Esophagus squamous epithelium (tissue), 5 donors: ENCODE data around the gene ZFP64. TPM values are rescaled to one million over a fixed set of nuclear protein-coding genes. Genes with fewer than 3 reads are reported as not detected.

Experiments used
- DNase-seq: peaks from one replicate; lab custom pipeline; 2025; lab: John Stamatoyannopoulos, UW
- H3K27ac ChIP-seq, 4 donors: fragments of 200-600 bp; sonication (generic); one replicate each; pipeline ENCODE4 v1.5.1; 2016 to 2019; ENCODE audit warnings: mild to moderate bottlenecking in 1 of 4
- H3K27me3 ChIP-seq, 4 donors: fragments of 200-600 bp; sonication (generic); 1 replicate in 3 of 4; 2 replicates in 1 of 4; pipeline versions ENCODE4 v1.5.1 to v1.6.0; 2017 to 2021; ENCODE audit warnings: antibody characterized with exemption in 1 of 4
- H3K36me3 ChIP-seq, 3 donors: fragments of 200-600 bp; sonication (generic); one replicate each; pipeline ENCODE4 v1.5.1; 2016 to 2019
- H3K4me1 ChIP-seq, 3 donors: fragments of 200-600 bp; sonication (generic); one replicate each; pipeline ENCODE4 v1.5.1; 2017 to 2019
- H3K4me3 ChIP-seq, 4 donors: fragments of 200-600 bp; sonication (generic); 1 replicate in 3 of 4; 2 replicates in 1 of 4; pipeline ENCODE4 v1.5.1; 2016 to 2019; ENCODE audit warnings: mild to moderate bottlenecking in 2 of 4, moderate library complexity in 1 of 4
- H3K9me3 ChIP-seq, 3 donors: fragments of 200-600 bp; sonication (generic); one replicate each; pipeline ENCODE4 v1.5.1; 2016 to 2019
- POLR2A ChIP-seq, 4 donors: fragments of 450-650 bp; IDR thresholded peaks; one replicate each; pipeline ENCODE4 v1.6.1; 2017; ENCODE audit warnings: antibody characterized with exemption in 4 of 4, mild to moderate bottlenecking in 4 of 4, moderate library complexity in 3 of 4
- WGBS, 2 donors: methylation state at CpG; one replicate each; pipeline ENCODE4 v1.1.5; 2018; 5-methylcytosine and 5-hydroxymethylcytosine counted together
- intact Hi-C: fragments of 100-400 bp; cut with DNase I; formaldehyde crosslinking; loops from one replicate; pipeline ENCODE4 v1.15.0; 2022
- total RNA-seq, 4 donors: library from RNA; depleted of rRNA; stranded (reverse); fragments of >200 nt; gene quantifications; one replicate each; pipeline ENCODE4 v1.1.0, GENCODE V29; 2016
- TF ChIP-seq, protein P1 (sequence below), 6 experiments: fragments of 450-650 bp in 4 of 6; fragments of 200-600 bp in 2 of 6; sonication (generic) in 2 of 6; IDR thresholded peaks; one replicate each; pipeline ENCODE4 v1.5.1; 2016 to 2019; ENCODE audit warnings: antibody characterized with exemption in 6 of 6, mild to moderate bottlenecking in 4 of 6, moderate library complexity in 4 of 6
- donor health status: DM: yes; HTN: yes; CAD: no.

ZFP64 gene
- total RNA-seq, 4 donors from 2014 or later: 8.9 to 16.2 (median 14.2) TPM

DNA sequence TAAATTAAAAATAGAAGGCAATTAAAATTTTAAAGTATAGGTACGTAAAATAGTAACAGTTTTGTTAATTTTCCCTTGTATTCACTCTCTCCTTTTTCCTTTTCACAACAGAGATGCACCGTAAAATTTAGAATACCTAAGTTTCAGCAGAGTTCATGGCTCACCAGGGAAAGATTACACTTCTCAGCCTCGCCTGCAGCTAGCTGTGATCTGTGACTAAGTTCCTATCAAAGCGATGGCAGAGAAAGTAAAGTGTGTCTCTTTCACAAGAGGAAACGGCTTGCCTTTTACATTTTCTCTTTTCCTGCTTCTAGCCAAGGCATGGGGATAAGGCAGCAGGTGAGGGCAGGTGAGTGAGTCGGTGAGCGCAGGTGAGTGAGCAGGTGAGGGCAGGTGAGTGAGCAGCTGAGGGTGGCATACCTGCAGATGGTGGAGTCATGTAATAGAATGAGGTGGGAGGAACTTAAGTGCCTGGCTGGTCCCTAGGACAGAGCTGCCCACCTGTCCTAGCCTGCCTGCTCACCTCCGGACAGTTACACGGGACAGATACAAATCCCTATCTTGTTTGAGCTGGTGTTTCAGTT is 30.9 kb downstream of the ZFP64 start:
- intact Hi-C loops: no loop called here
- no peak for DNase-seq
- 58 to 62% methylated on average over 9 of the region's 9 CpGs for WGBS, 2 donors
- no peaks in the 10 kb centered on the region for H3K4me1 ChIP-seq
- H3K4me3 ChIP-seq: no peak overlapping the region
- no peaks in the 10 kb centered on the region for H3K27me3 ChIP-seq
- H3K27ac ChIP-seq: no peak overlapping the region
- TF ChIP-seq, protein P1, sequence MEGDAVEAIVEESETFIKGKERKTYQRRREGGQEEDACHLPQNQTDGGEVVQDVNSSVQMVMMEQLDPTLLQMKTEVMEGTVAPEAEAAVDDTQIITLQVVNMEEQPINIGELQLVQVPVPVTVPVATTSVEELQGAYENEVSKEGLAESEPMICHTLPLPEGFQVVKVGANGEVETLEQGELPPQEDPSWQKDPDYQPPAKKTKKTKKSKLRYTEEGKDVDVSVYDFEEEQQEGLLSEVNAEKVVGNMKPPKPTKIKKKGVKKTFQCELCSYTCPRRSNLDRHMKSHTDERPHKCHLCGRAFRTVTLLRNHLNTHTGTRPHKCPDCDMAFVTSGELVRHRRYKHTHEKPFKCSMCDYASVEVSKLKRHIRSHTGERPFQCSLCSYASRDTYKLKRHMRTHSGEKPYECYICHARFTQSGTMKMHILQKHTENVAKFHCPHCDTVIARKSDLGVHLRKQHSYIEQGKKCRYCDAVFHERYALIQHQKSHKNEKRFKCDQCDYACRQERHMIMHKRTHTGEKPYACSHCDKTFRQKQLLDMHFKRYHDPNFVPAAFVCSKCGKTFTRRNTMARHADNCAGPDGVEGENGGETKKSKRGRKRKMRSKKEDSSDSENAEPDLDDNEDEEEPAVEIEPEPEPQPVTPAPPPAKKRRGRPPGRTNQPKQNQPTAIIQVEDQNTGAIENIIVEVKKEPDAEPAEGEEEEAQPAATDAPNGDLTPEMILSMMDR (IDR thresholded peaks at IDR 0.05): no peak
- peaks cover 0 to 10% (median 0%) of the 10 kb centered on the region in 3 donors for H3K9me3 ChIP-seq
- peaks cover 14 to 98% (median 24%) of the 10 kb centered on the region in 3 donors for H3K36me3 ChIP-seq

DNA sequence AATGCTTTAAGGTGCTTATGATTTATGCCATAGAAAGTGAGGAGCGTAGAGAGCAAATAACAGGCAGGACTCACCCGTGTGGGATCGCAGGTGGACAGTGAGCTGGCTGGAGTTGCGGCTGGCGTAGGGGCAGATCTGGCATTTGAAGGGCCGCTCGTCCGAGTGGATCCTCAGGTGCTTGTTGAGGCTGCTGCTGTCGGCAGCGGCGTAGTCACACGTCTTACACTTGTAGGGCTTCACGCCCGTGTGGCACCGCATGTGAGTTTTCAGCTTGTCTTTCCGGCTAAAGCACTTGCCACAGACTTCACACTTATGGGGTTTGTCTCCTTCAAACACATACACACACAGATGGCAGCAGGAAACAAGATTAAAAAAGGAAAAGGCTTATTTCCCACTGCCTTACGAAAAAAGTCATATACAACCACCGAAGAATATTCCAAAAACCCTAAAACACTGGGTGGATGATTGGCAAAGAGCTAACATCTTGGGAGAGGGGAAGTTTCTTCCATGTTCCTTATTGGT is 31.5 kb downstream of the ZFP64 start:
- TF ChIP-seq, protein P1 (IDR thresholded peaks at IDR 0.05): no peak
- no peak for TF ChIP-seq POLR2A (IDR thresholded peaks at IDR 0.05)
- Histone ChIP-seq H3K36me3 (peaks cover 14 to 98% (median 24%) of the 10 kb centered on the region in 3 donors), H3K4me1 (no peaks in the 10 kb centered on the region), H3K27me3 (no peaks in the 10 kb centered on the region), H3K27ac (no peak overlapping the region), H3K4me3 (no peak overlapping the region), H3K9me3 (peaks cover 0 to 8% (median 0%) of the 10 kb centered on the region in 3 donors)
- intact Hi-C loops: no loop called here
- WGBS, 2 donors: 95 to 96% methylated on average over 18 of the region's 18 CpGs
- no peak for DNase-seq

DNA sequence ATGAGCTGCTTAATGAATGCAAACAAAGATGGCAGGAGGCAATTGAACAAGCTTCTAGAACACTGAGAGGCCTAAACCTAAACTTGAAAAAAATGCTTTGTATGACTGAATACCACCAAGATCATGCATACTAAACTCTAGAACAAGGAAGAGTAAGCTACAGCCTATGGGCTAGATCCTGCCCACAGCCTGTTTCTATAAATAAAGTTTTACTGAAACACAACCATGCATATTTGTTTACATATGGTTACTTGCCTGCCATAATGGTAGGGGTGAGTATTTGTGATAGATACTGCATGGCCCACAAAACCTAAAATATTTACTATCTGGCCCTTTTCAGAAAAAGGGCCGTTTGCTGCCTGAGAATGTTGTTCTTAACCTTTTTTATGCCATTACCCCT is 37.0 kb downstream of the ZFP64 start:
- Histone ChIP-seq H3K36me3 (peaks cover 14 to 83% (median 25%) of the 10 kb centered on the region in 3 donors), H3K9me3 (peaks cover 0 to 8% (median 0%) of the 10 kb centered on the region in 3 donors), H3K4me3 (no peak overlapping the region), H3K27ac (no peak overlapping the region), H3K27me3 (no peaks in the 10 kb centered on the region), H3K4me1 (no peaks in the 10 kb centered on the region)
- WGBS, 2 donors: 47% methylated on average over 1 of the region's 1 CpG
- intact Hi-C loops: no loop called here
- TF ChIP-seq POLR2A (IDR thresholded peaks at IDR 0.05): no peak
- TF ChIP-seq, protein P1 (IDR thresholded peaks at IDR 0.05): no peak
- no peak for DNase-seq

DNA sequence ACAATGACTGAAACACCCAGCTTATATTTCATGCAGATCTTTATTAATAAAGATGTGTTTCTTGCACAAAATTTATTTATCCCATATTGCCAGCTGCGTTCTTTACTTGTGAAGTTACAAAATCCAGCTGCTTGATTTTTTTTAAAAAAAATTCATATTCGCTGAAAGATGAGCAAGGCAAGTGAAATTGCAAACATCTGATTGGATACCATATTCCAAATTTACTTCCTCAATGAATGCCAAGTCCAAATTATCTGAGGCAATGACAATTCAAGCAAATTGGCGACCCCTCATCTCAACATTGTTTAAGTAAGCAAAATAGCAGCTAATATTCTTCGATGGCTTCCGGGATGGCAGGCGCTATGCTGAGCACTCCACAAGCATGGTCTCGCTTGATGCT is 37.7 kb downstream of the ZFP64 start:
- Histone ChIP-seq H3K36me3 (peaks cover 13 to 79% (median 19%) of the 10 kb centered on the region in 3 donors), H3K27ac (no peak overlapping the region), H3K4me3 (no peak overlapping the region), H3K27me3 (no peaks in the 10 kb centered on the region), H3K9me3 (peaks cover 0 to 8% (median 0%) of the 10 kb centered on the region in 3 donors), H3K4me1 (no peaks in the 10 kb centered on the region)
- intact Hi-C loops: no loop called here
- WGBS, 2 donors: 72% methylated on average over 7 of the region's 7 CpGs
- no peak for DNase-seq
- no peak for TF ChIP-seq POLR2A (IDR thresholded peaks at IDR 0.05)
- TF ChIP-seq, protein P1 (IDR thresholded peaks at IDR 0.05): no peak

DNA sequence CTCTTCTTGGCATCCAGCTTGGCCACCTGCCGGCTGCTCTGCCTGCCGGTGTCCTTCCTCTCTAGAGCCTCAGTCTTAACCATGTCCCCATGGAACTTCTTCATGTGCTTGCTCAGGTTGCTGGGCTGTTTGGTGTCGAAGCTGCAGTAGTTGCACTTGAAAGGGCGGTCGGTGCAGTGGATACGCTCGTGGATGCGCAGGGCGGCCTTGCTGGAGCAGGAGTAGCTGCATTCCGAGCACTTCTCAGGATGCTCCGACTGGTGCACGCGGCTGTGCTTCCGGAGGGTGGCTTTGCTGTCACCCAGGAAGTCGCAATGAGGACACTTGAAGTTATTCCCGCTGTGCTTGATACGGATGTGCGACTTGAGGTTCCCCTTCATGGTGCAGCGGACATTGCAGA is 38.7 kb downstream of the ZFP64 start:
- Histone ChIP-seq H3K4me1 (no peaks in the 10 kb centered on the region), H3K36me3 (peaks cover 13 to 69% (median 15%) of the 10 kb centered on the region in 3 donors), H3K9me3 (peaks cover 0 to 8% (median 0%) of the 10 kb centered on the region in 3 donors), H3K4me3 (no peak overlapping the region), H3K27ac (no peak overlapping the region), H3K27me3 (no peaks in the 10 kb centered on the region)
- TF ChIP-seq, protein P1 (IDR thresholded peaks at IDR 0.05): no peak
- TF ChIP-seq POLR2A (IDR thresholded peaks at IDR 0.05): no peak
- 80 to 100% methylated on average over 2 to 5 of the region's 19 CpGs for WGBS, 2 donors
- DNase-seq: no peak
- intact Hi-C loops: no loop called here
